CD4-positive, CD25-positive, alpha-beta regulatory T cell (primary cell): ENCODE measurements around the gene CDCP2. TPM values are rescaled to one million over a fixed set of nuclear protein-coding genes. Genes with fewer than 3 reads are reported as not detected.

Experiments
- ATAC-seq, 2 donors: fragments of 150-1000 bp; cut with Tn5 transposase; one replicate each; pipeline ENCODE4 v1.10.0; 2021; ENCODE audit warnings: low read depth in 2 of 2, moderate number of reproducible peaks in 2 of 2, moderate library complexity in 1 of 2
- DNase-seq, 3 donors: peaks; one replicate each; pipeline versions ENCODE4 v3.0.0 to v3.0.0-alpha.2; 2012 to 2022; ENCODE audit warnings: mixed read lengths in 1 of 3
- H3K27ac ChIP-seq: one replicate; pipeline ENCODE4 v1.7.0; 2013; ENCODE audit warnings: mild to moderate bottlenecking, low read length; ENCODE audit not compliant: insufficient read depth, poor library complexity, severe bottlenecking
- H3K27me3 ChIP-seq: one replicate; pipeline ENCODE4 v1.7.0; 2013; ENCODE audit warnings: low read length; ENCODE audit not compliant: control insufficient read depth, insufficient read depth
- H3K36me3 ChIP-seq: one replicate; pipeline ENCODE4 v1.7.0; 2013; ENCODE audit warnings: mild to moderate bottlenecking, low read length, moderate library complexity; ENCODE audit not compliant: control insufficient read depth, insufficient read depth
- H3K4me1 ChIP-seq: 2 replicates; pipeline ENCODE4 v1.7.0; 2013; ENCODE audit warnings: mild to moderate bottlenecking, low read length; ENCODE audit not compliant: insufficient read depth, control insufficient read depth, poor library complexity, severe bottlenecking
- H3K4me3 ChIP-seq: one replicate; pipeline ENCODE4 v1.7.0; 2013; ENCODE audit warnings: low read depth, mild to moderate bottlenecking, low read length, moderate library complexity
- H3K9me3 ChIP-seq, 2 experiments: 1 replicate in 1 of 2; 2 replicates in 1 of 2; pipeline ENCODE4 v1.7.0; 2013; ENCODE audit warnings: low read length in 2 of 2, mild to moderate bottlenecking in 1 of 2, moderate library complexity in 1 of 2; ENCODE audit not compliant: control insufficient read depth in 2 of 2
- H3K27ac Mint-ChIP-seq, 3 donors: one replicate each; pipeline ENCODE4 v1.8.0; 2020 to 2022; ENCODE audit warnings: mild to moderate bottlenecking in 3 of 3, mixed read lengths in 3 of 3, moderate library complexity in 2 of 3
- H3K27me3 Mint-ChIP-seq: one replicate; pipeline ENCODE4 v1.8.0; 2022; ENCODE audit warnings: mild to moderate bottlenecking, mixed read lengths
- H3K36me3 Mint-ChIP-seq: one replicate; pipeline ENCODE4 v1.8.0; 2020; ENCODE audit warnings: mixed read lengths
- H3K4me1 Mint-ChIP-seq, 4 donors: one replicate each; pipeline ENCODE4 v1.8.0; 2020 to 2022; ENCODE audit warnings: mixed read lengths in 4 of 4, mild to moderate bottlenecking in 1 of 4
- H3K4me3 Mint-ChIP-seq, 4 donors: one replicate each; pipeline ENCODE4 v1.8.0; 2020 to 2022; ENCODE audit warnings: mild to moderate bottlenecking in 4 of 4, mixed read lengths in 4 of 4, moderate library complexity in 3 of 4
- H3K9me3 Mint-ChIP-seq, 7 donors: one replicate each; pipeline ENCODE4 v1.8.0; 2020 to 2022; ENCODE audit warnings: mixed read lengths in 7 of 7, mild to moderate bottlenecking in 3 of 7, moderate library complexity in 2 of 7
- polyA plus RNA-seq, 4 donors: library from polyadenylated mRNA; unstranded; fragments of 300-500 nt; fragmentation: Illumina TruSeq; gene quantifications; one replicate each; pipeline ENCODE4 v1.2.3, GENCODE V29; 2021
- total RNA-seq: library from RNA; stranded (reverse); gene quantifications from one replicate; pipeline ENCODE4 v1.2.3, GENCODE V29; 2022

The CDCP2 gene
- total and polyA plus RNA-seq, 5 donors from 2014 or later = 0.15 TPM; not detected in 4

- H3K36me3 Mint-ChIP-seq = peaks cover 54% of the 10 kb centered on the region
These were observed 35.5 kb upstream of the CDCP2 start for GRCh38 chr1:54188291-54188690.

GRCh38 chr1:54186056-54186455 is 33.3 kb upstream of the CDCP2 start:
- Mint-ChIP-seq H3K4me3 (no peak overlapping the region), H3K36me3 (peaks cover 55% of the 10 kb centered on the region), H3K27ac (peak overlapping the region in 1 of 3 donors; percentile 18), H3K9me3 (peaks cover 0 to 2% (median 0%) of the 10 kb centered on the region in 7 donors), H3K4me1 (peaks cover 0 to 3% (median 0%) of the 10 kb centered on the region in 4 donors), H3K27me3 (no peaks in the 10 kb centered on the region)
- H3K27me3 ChIP-seq = no peaks in the 10 kb centered on the region
- H3K4me1 ChIP-seq = no peaks in the 10 kb centered on the region
- no peak for ATAC-seq
- H3K9me3 ChIP-seq = no peaks in the 10 kb centered on the region
- no peak for DNase-seq
- no peak overlapping the region for H3K4me3 ChIP-seq
- peaks cover 9% of the 10 kb centered on the region for H3K36me3 ChIP-seq
- H3K27ac ChIP-seq = no peak overlapping the region

More at GRCh38 chr1:54188291-54188690, 35.5 kb upstream of the CDCP2 start:
- H3K9me3 ChIP-seq = no peaks in the 10 kb centered on the region
- Mint-ChIP-seq H3K27ac (no peak overlapping the region), H3K27me3 (no peaks in the 10 kb centered on the region), H3K4me3 (no peak overlapping the region), H3K4me1 (peaks cover 0 to 7% (median 2%) of the 10 kb centered on the region in 4 donors), H3K9me3 (peaks cover 0 to 2% (median 0%) of the 10 kb centered on the region in 7 donors)
- H3K4me3 ChIP-seq = no peak overlapping the region
- no peak for DNase-seq
- no peak overlapping the region for H3K27ac ChIP-seq
- no peaks in the 10 kb centered on the region for H3K4me1 ChIP-seq
- no peak for ATAC-seq
- no peaks in the 10 kb centered on the region for H3K27me3 ChIP-seq
- peaks cover 12% of the 10 kb centered on the region for H3K36me3 ChIP-seq

DNA sequence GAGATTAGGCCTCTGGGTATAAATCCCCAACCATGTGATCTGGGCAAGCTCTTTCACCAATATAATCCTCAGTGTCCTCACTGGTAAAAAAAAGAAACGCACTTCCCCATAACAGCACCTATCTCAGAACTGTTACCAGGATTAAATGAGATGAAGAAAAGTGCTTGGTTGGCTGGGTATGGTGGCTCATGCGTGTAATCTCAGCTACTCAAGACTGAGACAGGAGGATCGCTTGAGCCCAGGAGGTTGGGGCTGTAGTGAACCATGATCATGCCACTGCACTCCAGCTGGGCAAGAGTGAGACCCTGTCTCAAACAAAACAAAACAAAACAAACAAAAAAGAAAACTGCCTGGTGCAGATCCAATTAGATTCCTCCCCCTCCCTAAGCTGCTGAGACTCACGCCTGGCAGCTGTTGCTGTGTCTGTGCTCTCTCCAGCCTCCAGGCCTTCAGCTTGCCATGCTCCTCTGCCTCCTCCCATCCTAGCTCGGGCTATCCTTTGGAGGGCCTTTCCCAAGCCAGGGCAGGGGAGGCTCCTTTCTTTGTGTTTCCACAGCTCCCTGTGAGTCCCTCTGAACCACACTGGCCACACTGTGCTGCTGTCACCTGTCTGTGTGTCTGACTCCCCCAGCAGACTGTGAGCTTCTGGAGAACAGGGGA is 28.0 kb upstream of the CDCP2 start:
- H3K27ac Mint-ChIP-seq = no peak overlapping the region
- H3K27me3 Mint-ChIP-seq = no peaks in the 10 kb centered on the region
- DNase-seq (no peak), ATAC-seq (no peak)
- H3K4me3 Mint-ChIP-seq = no peak overlapping the region
- no peaks in the 10 kb centered on the region for H3K27me3 ChIP-seq
- no peaks in the 10 kb centered on the region for H3K36me3 ChIP-seq
- H3K9me3 Mint-ChIP-seq = no peaks in the 10 kb centered on the region
- H3K27ac ChIP-seq = no peak overlapping the region
- no peaks in the 10 kb centered on the region for H3K4me1 ChIP-seq
- H3K4me3 ChIP-seq = no peak overlapping the region
- no peaks in the 10 kb centered on the region for H3K9me3 ChIP-seq
- H3K36me3 Mint-ChIP-seq = peaks cover 40% of the 10 kb centered on the region
- no peaks in the 10 kb centered on the region for H3K4me1 Mint-ChIP-seq

GRCh38 chr1:54178296-54179070 is 25.7 kb upstream of the CDCP2 start:
- Histone ChIP-seq H3K4me1 (no peaks in the 10 kb centered on the region), H3K9me3 (no peaks in the 10 kb centered on the region), H3K27me3 (no peaks in the 10 kb centered on the region), H3K36me3 (no peaks in the 10 kb centered on the region), H3K4me3 (no peak overlapping the region), H3K27ac (no peak overlapping the region)
- no peak for DNase-seq
- no peaks in the 10 kb centered on the region for H3K27me3 Mint-ChIP-seq
- H3K27ac Mint-ChIP-seq = no peak overlapping the region
- H3K9me3 Mint-ChIP-seq = no peaks in the 10 kb centered on the region
- peaks cover 25% of the 10 kb centered on the region for H3K36me3 Mint-ChIP-seq
- ATAC-seq = no peak
- H3K4me1 Mint-ChIP-seq = no peaks in the 10 kb centered on the region
- H3K4me3 Mint-ChIP-seq = no peak overlapping the region

DNA sequence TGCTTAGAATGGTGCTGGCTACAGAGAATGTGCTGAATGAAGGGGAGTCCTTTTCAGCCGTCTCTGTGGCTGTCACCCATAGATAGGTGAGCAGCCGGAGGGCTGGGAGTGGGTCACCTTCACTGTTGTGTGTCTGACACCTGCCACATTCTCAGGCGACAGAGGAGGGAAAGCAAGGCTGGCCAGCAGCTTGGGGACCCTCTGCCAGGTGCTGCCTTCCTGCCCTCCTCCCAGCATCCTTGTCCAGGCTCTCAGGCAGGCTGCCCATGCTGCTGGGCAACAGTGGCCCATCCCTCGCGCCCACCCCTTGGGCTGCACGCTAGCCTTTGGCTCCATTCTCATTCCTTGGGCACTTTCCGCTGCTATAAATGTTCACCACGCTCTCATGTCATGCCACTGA is 24.9 kb upstream of the CDCP2 start:
- no peaks in the 10 kb centered on the region for H3K9me3 Mint-ChIP-seq
- H3K4me1 ChIP-seq = no peaks in the 10 kb centered on the region
- peaks cover 17% of the 10 kb centered on the region for H3K36me3 Mint-ChIP-seq
- H3K27me3 ChIP-seq = no peaks in the 10 kb centered on the region
- H3K9me3 ChIP-seq = no peaks in the 10 kb centered on the region
- no peaks in the 10 kb centered on the region for H3K27me3 Mint-ChIP-seq
- H3K27ac Mint-ChIP-seq = no peak overlapping the region
- no peak overlapping the region for H3K27ac ChIP-seq
- H3K4me3 Mint-ChIP-seq = no peak overlapping the region
- no peak overlapping the region for H3K4me3 ChIP-seq
- H3K4me1 Mint-ChIP-seq = no peaks in the 10 kb centered on the region
- DNase-seq = no peak
- ATAC-seq = no peak
- H3K36me3 ChIP-seq = no peaks in the 10 kb centered on the region

- DNase-seq = no peak
- Histone ChIP-seq H3K4me1 (no peaks in the 10 kb centered on the region), H3K4me3 (no peak overlapping the region), H3K36me3 (no peaks in the 10 kb centered on the region), H3K27ac (no peak overlapping the region), H3K9me3 (no peaks in the 10 kb centered on the region), H3K27me3 (no peaks in the 10 kb centered on the region)
- Mint-ChIP-seq H3K27me3 (no peaks in the 10 kb centered on the region), H3K36me3 (peaks cover 16% of the 10 kb centered on the region), H3K4me3 (no peak overlapping the region), H3K9me3 (no peaks in the 10 kb centered on the region), H3K27ac (no peak overlapping the region), H3K4me1 (no peaks in the 10 kb centered on the region)
- no peak for ATAC-seq
These were observed 24.0 kb upstream of the CDCP2 start for GRCh38 chr1:54176621-54177327.

DNA sequence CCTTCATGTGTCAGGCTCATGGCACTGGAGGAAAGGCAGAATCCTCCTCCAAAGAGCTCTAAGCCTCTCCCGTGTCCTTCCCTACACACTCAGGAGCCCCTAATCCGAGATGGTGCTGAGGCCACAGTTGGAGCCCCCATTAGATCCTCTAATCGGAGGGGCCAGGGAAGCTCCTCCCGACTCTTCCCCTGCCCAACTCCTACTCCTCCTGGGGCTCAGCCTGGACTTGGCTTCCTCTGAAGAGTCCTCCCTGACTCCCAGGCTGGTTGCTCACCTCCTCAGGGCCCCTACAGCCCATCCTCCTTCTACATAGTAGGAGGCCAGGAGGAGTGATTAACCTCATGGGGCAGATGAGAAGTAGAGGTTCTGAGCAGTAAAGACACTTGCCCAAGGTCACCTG is 21.3 kb upstream of the CDCP2 start:
- DNase-seq (no peak), ATAC-seq (no peak)
- H3K4me3 ChIP-seq = no peak overlapping the region
- H3K27ac ChIP-seq = no peak overlapping the region
- H3K27ac Mint-ChIP-seq = no peak overlapping the region
- no peaks in the 10 kb centered on the region for H3K27me3 Mint-ChIP-seq
- no peak overlapping the region for H3K4me3 Mint-ChIP-seq
- no peaks in the 10 kb centered on the region for H3K9me3 ChIP-seq
- no peaks in the 10 kb centered on the region for H3K27me3 ChIP-seq
- H3K36me3 Mint-ChIP-seq = peaks cover 14% of the 10 kb centered on the region
- peaks cover 4% of the 10 kb centered on the region for H3K4me1 ChIP-seq
- peaks cover 0 to 12% (median 5%) of the 10 kb centered on the region in 4 donors for H3K4me1 Mint-ChIP-seq
- H3K36me3 ChIP-seq = no peaks in the 10 kb centered on the region
- no peaks in the 10 kb centered on the region for H3K9me3 Mint-ChIP-seq
